RWPE2 (cell line): ENCODE data around the gene ZNF880.

Source experiments
- ATAC-seq: fragments of 200-7000 bp; cut with Tn5 transposase; 3 replicates; pipeline ENCODE4 v1.9.1; 2021; ENCODE audit warnings: low read depth
- DNase-seq: peaks from one replicate; pipeline ENCODE4 v3.0.0-alpha.2; 2020; ENCODE audit warnings: low spot score
- H3K27ac ChIP-seq: fragments of 450-650 bp; 2 replicates; pipeline ENCODE4 v1.5.1; 2017; ENCODE audit warnings: mild to moderate bottlenecking; ENCODE audit not compliant: poor library complexity, severe bottlenecking
- H3K27me3 ChIP-seq: fragments of 250-450 bp; sonication (Bioruptor Pico); 2 replicates; pipeline ENCODE4 v1.5.1; 2021; ENCODE audit warnings: mild to moderate bottlenecking, moderate library complexity; ENCODE audit not compliant: insufficient read depth, poor library complexity, severe bottlenecking
- H3K36me3 ChIP-seq: fragments of 250-450 bp; sonication (Bioruptor Pico); 2 replicates; pipeline ENCODE4 v1.5.1; 2020; ENCODE audit warnings: low read depth, mild to moderate bottlenecking, moderate library complexity
- H3K4me1 ChIP-seq: fragments of 250-450 bp; sonication (Bioruptor Pico); 2 replicates; pipeline ENCODE4 v1.5.1; 2021; ENCODE audit warnings: mild to moderate bottlenecking, moderate library complexity; ENCODE audit not compliant: insufficient read depth, poor library complexity, severe bottlenecking
- H3K4me3 ChIP-seq: fragments of 250-450 bp; sonication (Bioruptor Pico); 2 replicates; pipeline ENCODE4 v1.5.1; 2021; ENCODE audit warnings: mild to moderate bottlenecking, moderate library complexity; ENCODE audit not compliant: severe bottlenecking
- H3K9me3 ChIP-seq: fragments of 250-450 bp; sonication (Bioruptor Pico); 2 replicates; pipeline ENCODE4 v1.5.1; 2021; ENCODE audit warnings: mild to moderate bottlenecking, moderate library complexity; ENCODE audit not compliant: severe bottlenecking
- TF ChIP-seq, protein P1 (sequence below): fragments of 450-650 bp; IDR thresholded peaks from one replicate; pipeline ENCODE4 v1.5.1; 2017; ENCODE audit warnings: mild to moderate bottlenecking, moderate library complexity; ENCODE audit not compliant: poor library complexity, severe bottlenecking

Gene ZNF880

DNA sequence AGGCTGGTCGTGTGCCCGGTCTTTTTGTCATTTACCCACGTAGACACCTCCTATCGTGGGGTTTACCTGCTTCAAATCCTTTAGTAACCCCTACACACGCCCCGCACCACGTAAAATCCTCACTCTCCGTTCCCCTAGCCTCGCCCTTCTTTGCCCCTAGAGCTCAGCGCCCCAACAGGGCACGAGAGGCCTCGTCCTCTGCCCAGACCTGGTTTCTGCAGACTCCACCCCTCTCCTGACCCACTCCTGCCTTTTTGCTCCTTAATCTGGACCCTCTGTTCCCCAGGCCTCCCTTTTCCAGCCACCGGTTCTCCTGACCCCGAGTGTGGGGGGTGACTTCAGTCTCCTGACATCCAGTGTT is 28.3 kb downstream of the ZNF880 start:
- Histone ChIP-seq H3K36me3 (no peaks in the 10 kb centered on the region), H3K27ac (peak overlapping the region; percentile 43), H3K9me3 (no peaks in the 10 kb centered on the region), H3K4me3 (peak overlapping the region; percentile 54), H3K27me3 (no peaks in the 10 kb centered on the region), H3K4me1 (no peaks in the 10 kb centered on the region)
- peak; percentile 55 for ATAC-seq
- no peak for DNase-seq
- TF ChIP-seq, protein P1, sequence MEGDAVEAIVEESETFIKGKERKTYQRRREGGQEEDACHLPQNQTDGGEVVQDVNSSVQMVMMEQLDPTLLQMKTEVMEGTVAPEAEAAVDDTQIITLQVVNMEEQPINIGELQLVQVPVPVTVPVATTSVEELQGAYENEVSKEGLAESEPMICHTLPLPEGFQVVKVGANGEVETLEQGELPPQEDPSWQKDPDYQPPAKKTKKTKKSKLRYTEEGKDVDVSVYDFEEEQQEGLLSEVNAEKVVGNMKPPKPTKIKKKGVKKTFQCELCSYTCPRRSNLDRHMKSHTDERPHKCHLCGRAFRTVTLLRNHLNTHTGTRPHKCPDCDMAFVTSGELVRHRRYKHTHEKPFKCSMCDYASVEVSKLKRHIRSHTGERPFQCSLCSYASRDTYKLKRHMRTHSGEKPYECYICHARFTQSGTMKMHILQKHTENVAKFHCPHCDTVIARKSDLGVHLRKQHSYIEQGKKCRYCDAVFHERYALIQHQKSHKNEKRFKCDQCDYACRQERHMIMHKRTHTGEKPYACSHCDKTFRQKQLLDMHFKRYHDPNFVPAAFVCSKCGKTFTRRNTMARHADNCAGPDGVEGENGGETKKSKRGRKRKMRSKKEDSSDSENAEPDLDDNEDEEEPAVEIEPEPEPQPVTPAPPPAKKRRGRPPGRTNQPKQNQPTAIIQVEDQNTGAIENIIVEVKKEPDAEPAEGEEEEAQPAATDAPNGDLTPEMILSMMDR = no peak

DNA sequence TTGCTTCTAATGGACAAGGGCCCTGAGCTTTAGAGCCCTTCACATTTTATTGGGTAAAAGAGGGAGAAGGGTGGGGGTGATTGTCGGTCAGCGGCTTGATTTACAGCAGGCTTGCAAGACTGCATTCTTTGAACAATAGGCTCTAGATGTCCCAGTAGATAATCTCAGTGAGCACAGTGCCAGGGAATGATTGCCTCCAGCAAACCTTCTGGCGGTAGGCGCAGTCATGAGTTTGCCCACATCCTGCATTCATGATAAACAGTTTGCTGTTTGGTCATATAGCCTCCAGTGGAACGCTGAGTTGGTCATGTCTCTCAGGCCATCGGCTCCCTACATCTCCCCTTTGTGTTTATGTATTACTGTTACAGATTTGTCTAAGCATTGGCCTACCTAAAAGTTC is 40.6 kb downstream of the ZNF880 start:
- ATAC-seq = no peak
- Histone ChIP-seq H3K27me3 (no peaks in the 10 kb centered on the region), H3K4me3 (no peak overlapping the region), H3K27ac (no peak overlapping the region), H3K4me1 (no peaks in the 10 kb centered on the region), H3K9me3 (peaks cover 7% of the 10 kb centered on the region), H3K36me3 (peaks cover 3% of the 10 kb centered on the region)
- no peak for DNase-seq
- TF ChIP-seq, protein P1 = no peak

DNA sequence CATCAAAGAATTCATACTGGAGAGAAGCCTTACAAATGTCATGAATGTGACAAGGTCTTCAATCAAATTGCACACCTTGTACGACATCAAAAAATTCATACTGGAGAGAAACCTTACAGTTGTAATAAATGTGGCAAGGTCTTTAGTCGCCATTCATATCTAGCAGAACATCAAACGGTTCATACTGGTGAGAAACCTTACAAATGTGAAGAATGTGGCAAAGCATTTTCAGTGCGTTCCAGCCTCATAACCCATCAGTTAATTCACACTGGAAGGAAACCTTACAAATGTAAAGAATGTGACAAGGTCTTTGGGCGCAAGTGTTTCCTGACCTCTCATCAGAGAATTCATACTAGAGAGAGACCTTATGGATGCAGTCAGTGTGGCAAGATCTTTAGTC is 46.0 kb downstream of the ZNF880 start:
- Histone ChIP-seq H3K27ac (no peak overlapping the region), H3K4me3 (no peak overlapping the region), H3K9me3 (peaks cover 25% of the 10 kb centered on the region), H3K36me3 (no peaks in the 10 kb centered on the region), H3K27me3 (no peaks in the 10 kb centered on the region), H3K4me1 (no peaks in the 10 kb centered on the region)
- ATAC-seq (no peak), DNase-seq (no peak)
- TF ChIP-seq, protein P1 = no peak

DNA sequence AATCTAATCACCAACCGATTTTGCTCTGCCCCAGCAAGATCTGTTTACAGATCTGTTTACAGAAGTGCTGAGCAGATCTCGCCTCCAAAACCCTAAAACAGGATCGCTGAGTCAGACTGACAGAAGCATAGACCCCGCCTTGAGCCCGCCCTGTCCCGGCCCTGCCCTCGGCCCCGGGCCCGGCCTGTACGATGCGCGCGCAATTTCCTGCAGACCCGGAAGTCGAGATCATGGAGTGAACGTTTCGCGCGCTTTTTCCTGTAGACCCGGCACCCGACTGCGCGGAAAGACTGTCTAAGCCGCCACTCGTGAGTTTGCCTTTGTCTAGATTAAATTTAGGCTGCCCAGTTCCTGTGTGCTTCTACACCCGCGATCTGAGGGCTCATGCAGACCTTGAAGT is 59.2 kb downstream of the ZNF880 start, which contains the start of gene ZNF534:
Gene ZNF534, plus strand, starts transcription at position 212 of the 400 bp plus-strand sequence. CDS start 2,327 bp downstream, outside the sequence.
- H3K4me1 ChIP-seq = no peaks in the 10 kb centered on the region
- no peak within 1 kb of the TSS for H3K4me3 ChIP-seq
- H3K36me3 ChIP-seq = no peaks in the 10 kb centered on the region
- TF ChIP-seq, protein P1 = no peak
- ATAC-seq = no peak
- H3K27me3 ChIP-seq = no peaks in the 10 kb centered on the region
- no peak within 1 kb of the TSS for H3K27ac ChIP-seq
- no peak for DNase-seq
- no peaks in the 10 kb centered on the region for H3K9me3 ChIP-seq
